ENCODE results near the gene SLC25A21. TPM values are rescaled to one million over a fixed set of nuclear protein-coding genes. Genes with fewer than 3 reads are reported as not detected.

The SLC25A21 gene
- total RNA-seq, 1 experiment from 2014 or later, result 2.1 TPM

DNA sequence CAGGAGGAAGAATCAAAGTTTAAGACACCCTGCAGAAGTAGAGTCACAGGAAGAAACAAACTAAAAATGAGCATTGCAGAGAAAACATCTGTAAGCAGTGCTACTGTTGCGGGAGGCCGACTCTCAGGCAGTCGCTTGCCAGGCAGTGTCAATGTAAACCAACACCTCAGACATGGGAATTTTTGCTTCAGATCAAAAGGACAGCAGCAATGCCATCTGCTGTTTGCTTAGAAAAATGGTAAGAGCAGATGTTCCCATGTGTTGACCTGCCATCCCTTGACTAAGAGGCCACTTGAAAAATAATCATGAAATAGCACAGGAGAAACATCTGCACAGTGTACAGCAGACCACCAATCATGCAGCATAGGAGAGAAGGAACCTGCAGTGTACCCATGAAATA, 196.6 kb downstream of the SLC25A21 start:
- Histone ChIP-seq H3K27ac (ENCODE audit: low read length) (no peak overlapping the region), H3K4me1 (ENCODE audit: control insufficient read depth, insufficient read depth, low read length) (no peaks in the 10 kb centered on the region), H3K36me3 (ENCODE audit: control insufficient read depth, insufficient read depth, low read length) (no peaks in the 10 kb centered on the region), H3K27me3 (ENCODE audit: control insufficient read depth, insufficient read depth, low read length) (no peaks in the 10 kb centered on the region), H3K4me3 (ENCODE audit: low read depth in 2 of 2, low read length in 2 of 2) (no peak overlapping the region), H3K9me3 (ENCODE audit: control insufficient read depth, insufficient read depth, low read depth, low read length) (no peaks in the 10 kb centered on the region)
- CTCF ChIA-PET, result no interaction called here
- POLR2A ChIA-PET, result no interaction called here
- DNase-seq (ENCODE audit: low read depth, low spot score) (no peak), ATAC-seq (no peak)
- intact Hi-C loops (cut with micrococcal nuclease; ENCODE audit: unreplicated experiment) (no loop called here), in situ Hi-C loops (cut with HindIII; ENCODE audit: low pct_unique_long_range_greater_than_20kb, low sequenced_read_pairs) (no loop called here)
- no TSS peak for BruUV-seq (replicated peaks)
- TF ChIP-seq CTCF (IDR thresholded peaks at IDR 0.05) (no peak), TCF7L2 (IDR thresholded peaks at IDR 0.05; ENCODE audit: low read depth, low read length) (no peak), SIN3A (IDR thresholded peaks at IDR 0.05; ENCODE audit: borderline replicate concordance, insufficient read depth, low read depth, low read length) (no peak), POLR2AphosphoS5 (IDR thresholded peaks at IDR 0.05; ENCODE audit: low read depth, low read length) (no peak)
- TF ChIP-seq, protein P1, sequence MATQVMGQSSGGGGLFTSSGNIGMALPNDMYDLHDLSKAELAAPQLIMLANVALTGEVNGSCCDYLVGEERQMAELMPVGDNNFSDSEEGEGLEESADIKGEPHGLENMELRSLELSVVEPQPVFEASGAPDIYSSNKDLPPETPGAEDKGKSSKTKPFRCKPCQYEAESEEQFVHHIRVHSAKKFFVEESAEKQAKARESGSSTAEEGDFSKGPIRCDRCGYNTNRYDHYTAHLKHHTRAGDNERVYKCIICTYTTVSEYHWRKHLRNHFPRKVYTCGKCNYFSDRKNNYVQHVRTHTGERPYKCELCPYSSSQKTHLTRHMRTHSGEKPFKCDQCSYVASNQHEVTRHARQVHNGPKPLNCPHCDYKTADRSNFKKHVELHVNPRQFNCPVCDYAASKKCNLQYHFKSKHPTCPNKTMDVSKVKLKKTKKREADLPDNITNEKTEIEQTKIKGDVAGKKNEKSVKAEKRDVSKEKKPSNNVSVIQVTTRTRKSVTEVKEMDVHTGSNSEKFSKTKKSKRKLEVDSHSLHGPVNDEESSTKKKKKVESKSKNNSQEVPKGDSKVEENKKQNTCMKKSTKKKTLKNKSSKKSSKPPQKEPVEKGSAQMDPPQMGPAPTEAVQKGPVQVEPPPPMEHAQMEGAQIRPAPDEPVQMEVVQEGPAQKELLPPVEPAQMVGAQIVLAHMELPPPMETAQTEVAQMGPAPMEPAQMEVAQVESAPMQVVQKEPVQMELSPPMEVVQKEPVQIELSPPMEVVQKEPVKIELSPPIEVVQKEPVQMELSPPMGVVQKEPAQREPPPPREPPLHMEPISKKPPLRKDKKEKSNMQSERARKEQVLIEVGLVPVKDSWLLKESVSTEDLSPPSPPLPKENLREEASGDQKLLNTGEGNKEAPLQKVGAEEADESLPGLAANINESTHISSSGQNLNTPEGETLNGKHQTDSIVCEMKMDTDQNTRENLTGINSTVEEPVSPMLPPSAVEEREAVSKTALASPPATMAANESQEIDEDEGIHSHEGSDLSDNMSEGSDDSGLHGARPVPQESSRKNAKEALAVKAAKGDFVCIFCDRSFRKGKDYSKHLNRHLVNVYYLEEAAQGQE (IDR thresholded peaks at IDR 0.05; ENCODE audit: insufficient read depth in 1 of 2, low read depth in 2 of 2, low read length in 1 of 2), result no peak

GRCh38 chr14:36974985-36975384, 197.4 kb downstream of the SLC25A21 start:
- intact Hi-C loops (cut with micrococcal nuclease; ENCODE audit: unreplicated experiment) (no loop called here), in situ Hi-C loops (cut with HindIII; ENCODE audit: low pct_unique_long_range_greater_than_20kb, low sequenced_read_pairs) (no loop called here)
- Histone ChIP-seq H3K27ac (ENCODE audit: low read length) (no peak overlapping the region), H3K27me3 (ENCODE audit: control insufficient read depth, insufficient read depth, low read length) (no peaks in the 10 kb centered on the region), H3K4me1 (ENCODE audit: control insufficient read depth, insufficient read depth, low read length) (no peaks in the 10 kb centered on the region), H3K9me3 (ENCODE audit: control insufficient read depth, insufficient read depth, low read depth, low read length) (no peaks in the 10 kb centered on the region), H3K4me3 (ENCODE audit: low read depth in 2 of 2, low read length in 2 of 2) (no peak overlapping the region), H3K36me3 (ENCODE audit: control insufficient read depth, insufficient read depth, low read length) (no peaks in the 10 kb centered on the region)
- BruUV-seq (replicated peaks), result no TSS peak
- no peak for TF ChIP-seq TCF7L2 (IDR thresholded peaks at IDR 0.05; ENCODE audit: low read depth, low read length)
- TF ChIP-seq CTCF (IDR thresholded peaks at IDR 0.05), result no peak
- TF ChIP-seq SIN3A (IDR thresholded peaks at IDR 0.05; ENCODE audit: borderline replicate concordance, insufficient read depth, low read depth, low read length), result no peak
- TF ChIP-seq, protein P1 (IDR thresholded peaks at IDR 0.05; ENCODE audit: insufficient read depth in 1 of 2, low read depth in 2 of 2, low read length in 1 of 2), result no peak
- TF ChIP-seq POLR2AphosphoS5 (IDR thresholded peaks at IDR 0.05; ENCODE audit: low read depth, low read length), result no peak
- CTCF ChIA-PET, result no interaction called here
- ATAC-seq (no peak), DNase-seq (ENCODE audit: low read depth, low spot score) (no peak)
- POLR2A ChIA-PET, result no interaction called here
